Esophagus muscularis mucosa (tissue), 4 donors: ENCODE measurements around the gene HECTD2. TPM values are rescaled to one million over a fixed set of nuclear protein-coding genes. Genes with fewer than 3 reads are reported as not detected.
"Not testable (repeated sequence)": the region's sequence is repeated elsewhere in the genome, so short reads cannot be mapped to it uniquely, and the experiment has no call there.

Experiments
- DNase-seq: peaks from one replicate; pipeline ENCODE4 v3.0.0-alpha.2; 2017; ENCODE audit errors: extremely low spot score
- H3K27ac ChIP-seq, 4 donors: fragments of 200-600 bp; sonication (generic); replicated peaks in 1 of 4; 1 replicate in 3 of 4; 2 replicates in 1 of 4; pipeline ENCODE4 v1.5.1; 2016 to 2019; ENCODE audit warnings: mild to moderate bottlenecking in 1 of 4
- H3K27me3 ChIP-seq, 4 donors: fragments of 200-600 bp; sonication (generic); one replicate each; pipeline versions ENCODE4 v1.5.1 to v1.6.0; 2016 to 2019
- H3K36me3 ChIP-seq, 4 donors: fragments of 200-600 bp; sonication (generic); one replicate each; pipeline ENCODE4 v1.5.1; 2016 to 2019
- H3K4me1 ChIP-seq, 4 donors: fragments of 200-600 bp; sonication (generic); one replicate each; pipeline ENCODE4 v1.5.1; 2016 to 2019
- H3K4me3 ChIP-seq, 4 donors: fragments of 200-600 bp; sonication (generic); 1 replicate in 2 of 4; 2 replicates in 2 of 4; pipeline ENCODE4 v1.5.1; 2016 to 2019; ENCODE audit warnings: mild to moderate bottlenecking in 4 of 4, moderate library complexity in 1 of 4
- H3K9me3 ChIP-seq, 4 donors: fragments of 200-600 bp; sonication (generic); 1 replicate in 3 of 4; 2 replicates in 1 of 4; pipeline ENCODE4 v1.5.1; 2016 to 2019
- EP300 ChIP-seq: sonication (generic); formaldehyde crosslinking; IDR thresholded peaks from one replicate; pipeline ENCODE4 v1.6.1; 2017; ENCODE audit warnings: antibody characterized with exemption
- POLR2A ChIP-seq: fragments of 450-650 bp; IDR thresholded peaks from one replicate; pipeline ENCODE4 v1.6.1; 2017; ENCODE audit warnings: antibody characterized with exemption, moderate library complexity, mild to moderate bottlenecking, low read depth
- POLR2AphosphoS5 ChIP-seq, 2 donors: sonication (generic); formaldehyde crosslinking; IDR thresholded peaks; one replicate each; pipeline ENCODE4 v1.6.1; 2017; ENCODE audit warnings: antibody characterized with exemption in 2 of 2
- WGBS: methylation state at CpG from one replicate; pipeline ENCODE4 v1.1.5; 2018; 5-methylcytosine and 5-hydroxymethylcytosine counted together
- intact Hi-C: fragments of 100-400 bp; cut with DNase I; formaldehyde crosslinking; loops from one replicate; pipeline ENCODE4 v1.15.1; 2023
- total RNA-seq, 4 donors: library from RNA; depleted of rRNA; stranded (reverse); fragments of >200 nt; gene quantifications; one replicate each; pipeline versions ENCODE4 v1.1.0 to v1.2.1, GENCODE V29; 2016
- TF ChIP-seq, protein P1 (sequence below), 3 experiments: fragments of 200-600 bp in 2 of 3; fragments of 450-650 bp in 1 of 3; sonication (generic) in 2 of 3; IDR thresholded peaks; one replicate each; pipeline ENCODE4 v1.5.1; 2017 to 2019; ENCODE audit warnings: antibody characterized with exemption in 3 of 3, mild to moderate bottlenecking in 2 of 3, moderate library complexity in 1 of 3

The HECTD2 gene
- total RNA-seq, 4 donors from 2014 or later: 18.2 to 29.5 (median 21.5) TPM

GRCh38 chr10:91432175-91432574, 22.0 kb downstream of the HECTD2 start:
- Histone ChIP-seq H3K4me3 (no peak overlapping the region), H3K9me3 (no peaks in the 10 kb centered on the region), H3K36me3 (peaks cover 0 to 17% (median 6%) of the 10 kb centered on the region in 4 donors), H3K4me1 (peaks cover 0 to 33% (median 21%) of the 10 kb centered on the region in 4 donors), H3K27ac (no peak overlapping the region), H3K27me3 (no peaks in the 10 kb centered on the region)
- no peak for DNase-seq
- intact Hi-C loops: no loop called here
- WGBS: 81% methylated on average over 2 of the region's 2 CpGs
- TF ChIP-seq, protein P1, sequence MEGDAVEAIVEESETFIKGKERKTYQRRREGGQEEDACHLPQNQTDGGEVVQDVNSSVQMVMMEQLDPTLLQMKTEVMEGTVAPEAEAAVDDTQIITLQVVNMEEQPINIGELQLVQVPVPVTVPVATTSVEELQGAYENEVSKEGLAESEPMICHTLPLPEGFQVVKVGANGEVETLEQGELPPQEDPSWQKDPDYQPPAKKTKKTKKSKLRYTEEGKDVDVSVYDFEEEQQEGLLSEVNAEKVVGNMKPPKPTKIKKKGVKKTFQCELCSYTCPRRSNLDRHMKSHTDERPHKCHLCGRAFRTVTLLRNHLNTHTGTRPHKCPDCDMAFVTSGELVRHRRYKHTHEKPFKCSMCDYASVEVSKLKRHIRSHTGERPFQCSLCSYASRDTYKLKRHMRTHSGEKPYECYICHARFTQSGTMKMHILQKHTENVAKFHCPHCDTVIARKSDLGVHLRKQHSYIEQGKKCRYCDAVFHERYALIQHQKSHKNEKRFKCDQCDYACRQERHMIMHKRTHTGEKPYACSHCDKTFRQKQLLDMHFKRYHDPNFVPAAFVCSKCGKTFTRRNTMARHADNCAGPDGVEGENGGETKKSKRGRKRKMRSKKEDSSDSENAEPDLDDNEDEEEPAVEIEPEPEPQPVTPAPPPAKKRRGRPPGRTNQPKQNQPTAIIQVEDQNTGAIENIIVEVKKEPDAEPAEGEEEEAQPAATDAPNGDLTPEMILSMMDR (IDR thresholded peaks at IDR 0.05): no peak
- TF ChIP-seq EP300 (no peak), POLR2A (no peak), POLR2AphosphoS5 (IDR thresholded peaks at IDR 0.05) (no peak)

DNA sequence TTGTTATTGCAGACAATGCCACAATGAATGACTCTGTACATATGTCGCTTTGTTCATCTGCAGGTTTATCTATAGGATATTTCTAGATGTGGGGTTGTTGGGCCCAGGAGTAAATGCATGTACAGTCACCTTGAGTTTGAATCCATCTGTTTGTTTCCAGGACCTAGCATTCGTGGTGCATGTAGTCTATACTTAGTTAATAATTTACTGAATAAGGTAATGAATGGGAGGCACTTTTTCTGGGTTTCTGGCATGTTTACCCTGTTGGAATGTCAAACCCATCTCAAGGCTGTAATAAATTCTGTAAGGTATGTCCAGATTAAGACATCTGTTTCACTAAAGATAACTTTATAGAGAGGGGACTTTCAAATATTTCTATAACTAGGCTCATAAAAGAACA, 23.5 kb downstream of the HECTD2 start:
- intact Hi-C loops: no loop called here
- peaks cover 0 to 18% (median 9%) of the 10 kb centered on the region in 4 donors for H3K36me3 ChIP-seq
- no peak overlapping the region for H3K4me3 ChIP-seq
- H3K27ac ChIP-seq: no peak overlapping the region
- no peak for DNase-seq
- TF ChIP-seq POLR2A: no peak
- no peak for TF ChIP-seq POLR2AphosphoS5 (IDR thresholded peaks at IDR 0.05)
- TF ChIP-seq, protein P1 (IDR thresholded peaks at IDR 0.05): no peak
- no peak for TF ChIP-seq EP300
- H3K27me3 ChIP-seq: no peaks in the 10 kb centered on the region
- peaks cover 0 to 36% (median 24%) of the 10 kb centered on the region in 4 donors for H3K4me1 ChIP-seq
- no peaks in the 10 kb centered on the region for H3K9me3 ChIP-seq
- WGBS: 61% methylated on average over 2 of the region's 2 CpGs

GRCh38 chr10:91434041-91434440, 23.9 kb downstream of the HECTD2 start:
- H3K9me3 ChIP-seq: no peaks in the 10 kb centered on the region
- 43% methylated on average over 1 of the region's 1 CpG for WGBS

GRCh38 chr10:91435241-91435640, 25.1 kb downstream of the HECTD2 start:
- H3K27me3 ChIP-seq: no peaks in the 10 kb centered on the region
- H3K27ac ChIP-seq: no peak overlapping the region
- no peak for DNase-seq
- no peaks in the 10 kb centered on the region for H3K9me3 ChIP-seq
- peaks cover 0 to 18% (median 9%) of the 10 kb centered on the region in 4 donors for H3K36me3 ChIP-seq
- intact Hi-C loops: no loop called here
- no peak overlapping the region for H3K4me3 ChIP-seq
- H3K4me1 ChIP-seq: peaks cover 0 to 36% (median 24%) of the 10 kb centered on the region in 4 donors
- 97% methylated on average over 2 of the region's 2 CpGs for whole genome bisulfite sequencing
- no peak for TF ChIP-seq POLR2A
- TF ChIP-seq, protein P1 (IDR thresholded peaks at IDR 0.05): no peak
- TF ChIP-seq POLR2AphosphoS5 (IDR thresholded peaks at IDR 0.05): no peak
- TF ChIP-seq EP300: no peak

More at GRCh38 chr10:91434041-91434440, 23.9 kb downstream of the HECTD2 start:
- no peak for TF ChIP-seq POLR2AphosphoS5 (IDR thresholded peaks at IDR 0.05)
- H3K27me3 ChIP-seq: no peaks in the 10 kb centered on the region
- H3K4me3 ChIP-seq: no peak overlapping the region
- no peak overlapping the region for H3K27ac ChIP-seq
- H3K4me1 ChIP-seq: peaks cover 0 to 36% (median 24%) of the 10 kb centered on the region in 4 donors
- H3K36me3 ChIP-seq: peaks cover 0 to 18% (median 9%) of the 10 kb centered on the region in 4 donors
- DNase-seq: no peak
- intact Hi-C loops: no loop called here

- 97% methylated on average over 2 of the region's 2 CpGs for WGBS
- DNase-seq, intact Hi-C loops: not testable (repeated sequence)
These were observed 28.1 kb downstream of the HECTD2 start for GRCh38 chr10:91438228-91438627.

More at GRCh38 chr10:91438228-91438627, 28.1 kb downstream of the HECTD2 start:
- not testable (repeated sequence) for H3K9me3 ChIP-seq, H3K27ac ChIP-seq, H3K4me3 ChIP-seq, H3K27me3 ChIP-seq
- Histone ChIP-seq H3K36me3 (peaks cover 0 to 18% (median 6%) of the 10 kb centered on the region in 4 donors), H3K4me1 (peaks cover 0 to 27% (median 19%) of the 10 kb centered on the region in 4 donors)
